Smooth muscle cell (in vitro differentiated cells): ENCODE data around the gene SUV39H2. TPM values are rescaled to one million over a fixed set of nuclear protein-coding genes. Genes with fewer than 3 reads are reported as not detected.

Experiments used
- DNase-seq: peaks from one replicate; lab custom pipeline; 2025; ENCODE audit not compliant: unreplicated experiment; lab: John Stamatoyannopoulos, UW
- H2AFZ ChIP-seq: fragments of 200-600 bp; sonication (generic); 2 replicates; pipeline ENCODE4 v1.6.0; 2016; ENCODE audit warnings: antibody characterized with exemption, low read depth, mild to moderate bottlenecking
- H3F3A ChIP-seq: fragments of 200-600 bp; sonication (generic); 2 replicates; pipeline ENCODE4 v1.6.0; 2017; ENCODE audit warnings: antibody characterized with exemption, low read depth
- H3K27ac ChIP-seq: fragments of 200-600 bp; sonication (generic); 2 replicates; pipeline ENCODE4 v1.5.1; 2016; ENCODE audit warnings: low read depth, mild to moderate bottlenecking
- H3K27me3 ChIP-seq: fragments of 200-600 bp; sonication (generic); 2 replicates; pipeline ENCODE4 v1.6.1; 2016; ENCODE audit warnings: low read depth, mild to moderate bottlenecking
- H3K36me3 ChIP-seq: fragments of 200-600 bp; sonication (generic); 2 replicates; pipeline ENCODE4 v1.5.1; 2016; ENCODE audit warnings: low read depth
- H3K4me1 ChIP-seq: fragments of 200-600 bp; sonication (generic); 2 replicates; pipeline ENCODE4 v1.5.1; 2016; ENCODE audit warnings: low read depth
- H3K4me2 ChIP-seq: fragments of 200-600 bp; sonication (generic); 2 replicates; pipeline ENCODE4 v1.6.0; 2016; ENCODE audit warnings: mild to moderate bottlenecking
- H3K4me3 ChIP-seq: fragments of 200-600 bp; sonication (generic); 2 replicates; pipeline ENCODE4 v1.5.1; 2016; ENCODE audit warnings: mild to moderate bottlenecking
- H3K79me2 ChIP-seq: fragments of 200-600 bp; sonication (generic); 2 replicates; pipeline ENCODE4 v1.6.0; 2016; ENCODE audit warnings: low read depth, mild to moderate bottlenecking
- H3K9ac ChIP-seq: fragments of 200-600 bp; sonication (generic); 2 replicates; pipeline ENCODE4 v1.6.0; 2016; ENCODE audit warnings: low read depth
- H3K9me3 ChIP-seq: fragments of 200-600 bp; sonication (generic); replicated peaks from 2 replicates; pipeline ENCODE4 v1.5.1; 2016; ENCODE audit warnings: low read depth
- H4K20me1 ChIP-seq: fragments of 200-600 bp; sonication (generic); 2 replicates; pipeline ENCODE4 v1.6.0; 2016; ENCODE audit warnings: low read depth
- WGBS: methylation state at CpG from one replicate; pipeline ENCODE4 v1.1.7; 2016; ENCODE audit warnings: low lambda C conversion rate; 5-methylcytosine and 5-hydroxymethylcytosine counted together
- polyA plus RNA-seq: library from polyadenylated mRNA; unstranded; fragments of >200 nt; fragmentation: Nextera tagmentation; extraction: Ambion mirVana; gene quantifications from 2 replicates; pipeline ENCODE4 v1.2.1, GENCODE V29; 2016
- total RNA-seq: library from RNA; depleted of rRNA; stranded (reverse); fragments of >200 nt; gene quantifications from 2 replicates; pipeline ENCODE4 v1.2.3, GENCODE V29; 2014
- TF ChIP-seq, protein P1 (sequence below): fragments of 200-600 bp; sonication (generic); IDR thresholded peaks from 2 replicates; pipeline ENCODE4 v1.5.1; 2017; ENCODE audit warnings: borderline replicate concordance, mild to moderate bottlenecking, antibody characterized with exemption; ENCODE audit not compliant: insufficient read depth, poor library complexity, severe bottlenecking

SUV39H2 gene, protein sequence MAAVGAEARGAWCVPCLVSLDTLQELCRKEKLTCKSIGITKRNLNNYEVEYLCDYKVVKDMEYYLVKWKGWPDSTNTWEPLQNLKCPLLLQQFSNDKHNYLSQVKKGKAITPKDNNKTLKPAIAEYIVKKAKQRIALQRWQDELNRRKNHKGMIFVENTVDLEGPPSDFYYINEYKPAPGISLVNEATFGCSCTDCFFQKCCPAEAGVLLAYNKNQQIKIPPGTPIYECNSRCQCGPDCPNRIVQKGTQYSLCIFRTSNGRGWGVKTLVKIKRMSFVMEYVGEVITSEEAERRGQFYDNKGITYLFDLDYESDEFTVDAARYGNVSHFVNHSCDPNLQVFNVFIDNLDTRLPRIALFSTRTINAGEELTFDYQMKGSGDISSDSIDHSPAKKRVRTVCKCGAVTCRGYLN
- 11.0 and 14.3 TPM in 2 replicates for total RNA-seq
- 5.1 and 7.2 TPM in 2 replicates for polyA plus RNA-seq

DNA sequence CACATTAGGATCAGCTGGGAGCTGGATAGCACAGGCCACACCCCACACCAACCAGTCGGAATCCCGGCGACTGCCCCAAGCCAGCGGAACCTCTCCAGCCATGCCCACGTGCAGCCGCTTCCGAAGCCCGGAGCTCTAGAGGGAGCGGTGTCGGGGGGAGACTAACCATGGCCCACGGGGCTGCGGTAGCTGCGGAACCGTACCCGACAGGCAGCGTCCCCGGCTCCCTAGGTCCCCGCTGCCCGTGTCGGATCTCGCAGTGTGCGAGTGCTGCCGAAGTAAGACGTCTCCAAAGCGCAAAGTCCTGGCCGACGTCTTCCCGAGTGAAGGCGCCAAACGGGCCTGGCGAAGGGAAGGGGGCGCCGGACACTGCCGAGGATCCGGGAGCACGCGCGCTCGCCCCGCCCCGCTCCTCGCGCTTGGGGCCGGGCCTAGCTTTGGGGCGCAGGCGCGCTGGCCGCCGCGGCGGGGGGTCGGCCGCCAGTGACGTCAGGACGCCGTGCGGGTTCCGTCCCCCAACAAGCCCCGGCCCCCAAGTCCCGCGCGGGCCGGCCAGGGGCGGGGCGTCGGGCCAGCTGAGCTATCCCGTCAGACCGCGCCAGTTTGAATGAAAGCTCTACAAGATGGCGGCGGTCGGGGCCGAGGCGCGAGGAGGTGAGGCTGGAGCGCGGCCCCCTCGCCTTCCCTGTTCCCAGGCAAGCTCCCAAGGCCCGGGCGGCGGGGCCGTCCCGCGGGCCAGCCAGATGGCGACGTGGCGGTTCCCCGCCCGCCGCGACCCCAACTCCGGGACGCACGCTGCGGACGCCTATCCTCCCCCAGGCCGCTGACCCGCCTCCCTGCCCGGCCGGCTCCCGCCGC lies at the start of gene SUV39H2:
SUV39H2 (plus strand) TSS at position 601 of the 858 bp plus-strand sequence; CDS start at position 624, 23 bp downstream.
- TF ChIP-seq, protein P1, sequence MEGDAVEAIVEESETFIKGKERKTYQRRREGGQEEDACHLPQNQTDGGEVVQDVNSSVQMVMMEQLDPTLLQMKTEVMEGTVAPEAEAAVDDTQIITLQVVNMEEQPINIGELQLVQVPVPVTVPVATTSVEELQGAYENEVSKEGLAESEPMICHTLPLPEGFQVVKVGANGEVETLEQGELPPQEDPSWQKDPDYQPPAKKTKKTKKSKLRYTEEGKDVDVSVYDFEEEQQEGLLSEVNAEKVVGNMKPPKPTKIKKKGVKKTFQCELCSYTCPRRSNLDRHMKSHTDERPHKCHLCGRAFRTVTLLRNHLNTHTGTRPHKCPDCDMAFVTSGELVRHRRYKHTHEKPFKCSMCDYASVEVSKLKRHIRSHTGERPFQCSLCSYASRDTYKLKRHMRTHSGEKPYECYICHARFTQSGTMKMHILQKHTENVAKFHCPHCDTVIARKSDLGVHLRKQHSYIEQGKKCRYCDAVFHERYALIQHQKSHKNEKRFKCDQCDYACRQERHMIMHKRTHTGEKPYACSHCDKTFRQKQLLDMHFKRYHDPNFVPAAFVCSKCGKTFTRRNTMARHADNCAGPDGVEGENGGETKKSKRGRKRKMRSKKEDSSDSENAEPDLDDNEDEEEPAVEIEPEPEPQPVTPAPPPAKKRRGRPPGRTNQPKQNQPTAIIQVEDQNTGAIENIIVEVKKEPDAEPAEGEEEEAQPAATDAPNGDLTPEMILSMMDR = no peak
- WGBS = under 1% methylated on average over 51 of the region's 102 CpGs
- peaks cover 9% of the 10 kb centered on the region for H4K20me1 ChIP-seq
- peak within 1 kb of the TSS; percentile 70 for H3K4me3 ChIP-seq
- peak; percentile 91 for DNase-seq
- no peaks in the 10 kb centered on the region for H3K9me3 ChIP-seq
- H3F3A ChIP-seq = no peaks in the 10 kb centered on the region
- H3K4me2 ChIP-seq = peak within 1 kb of the TSS; percentile 99
- peak within 1 kb of the TSS; percentile 85 for H3K27ac ChIP-seq
- peak within 1 kb of the TSS; percentile 90 for H3K9ac ChIP-seq
- peaks cover 28% of the 10 kb centered on the region for H3K4me1 ChIP-seq
- peaks cover 47% of the 10 kb centered on the region for H3K79me2 ChIP-seq
- H2AFZ ChIP-seq = peak within 1 kb of the TSS; percentile 88
- no peaks in the 10 kb centered on the region for H3K36me3 ChIP-seq
- no peaks in the 10 kb centered on the region for H3K27me3 ChIP-seq

DNA sequence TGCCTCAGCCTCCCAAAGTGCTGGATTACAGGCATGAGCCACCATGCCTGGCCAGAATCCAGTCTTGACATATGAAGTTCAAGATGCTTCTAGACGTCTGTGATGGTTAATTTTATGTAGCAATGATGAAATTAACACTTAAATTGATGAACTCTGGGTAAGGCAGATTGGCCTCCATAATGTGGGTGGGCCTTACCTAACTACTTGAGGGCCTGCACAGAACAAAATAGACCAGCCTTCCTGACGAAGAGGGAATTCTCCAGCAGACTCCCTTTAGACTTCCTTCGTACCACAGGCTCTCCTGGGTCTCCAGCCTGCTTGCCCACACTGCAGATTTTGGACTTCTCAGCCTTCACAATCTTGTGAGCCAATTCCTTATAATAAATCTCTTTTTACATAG lies 45.6 kb upstream of the SUV39H2 start:
- Histone ChIP-seq H3K36me3 (no peaks in the 10 kb centered on the region), H3K4me2 (no peak overlapping the region), H3K27me3 (no peaks in the 10 kb centered on the region), H3K9me3 (no peaks in the 10 kb centered on the region), H3K9ac (no peak overlapping the region), H3K79me2 (no peaks in the 10 kb centered on the region), H3K27ac (no peak overlapping the region), H2AFZ (no peak overlapping the region), H3K4me1 (peaks cover 7% of the 10 kb centered on the region), H4K20me1 (no peaks in the 10 kb centered on the region), H3K4me3 (no peak overlapping the region), H3F3A (peaks cover 8% of the 10 kb centered on the region)
- TF ChIP-seq, protein P1 = no peak
- no peak for DNase-seq
- WGBS = 89% methylated on average over 3 of the region's 3 CpGs

DNA sequence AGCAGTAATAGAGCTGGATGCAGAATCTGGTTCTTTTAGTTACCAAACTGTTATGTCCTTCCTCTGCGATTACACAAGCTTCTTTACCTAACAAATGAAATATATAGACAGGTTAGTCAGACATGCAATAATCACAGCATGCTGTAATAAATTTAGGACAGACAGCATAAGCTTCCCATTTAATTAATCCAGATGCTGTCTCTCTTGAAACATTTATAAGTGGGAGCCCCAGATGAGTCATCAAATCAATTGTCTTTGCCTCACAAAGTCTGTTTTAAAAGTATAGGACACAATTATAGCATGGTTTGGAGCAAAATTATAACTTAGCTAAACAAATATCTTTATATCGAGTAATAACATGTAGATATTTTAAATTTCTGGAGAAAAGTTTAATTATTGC lies 42.5 kb upstream of the SUV39H2 start:
- Histone ChIP-seq H3F3A (peaks cover 8% of the 10 kb centered on the region), H3K79me2 (peaks cover 30% of the 10 kb centered on the region), H3K27me3 (no peaks in the 10 kb centered on the region), H3K4me1 (peaks cover 13% of the 10 kb centered on the region), H3K4me3 (no peak overlapping the region), H3K27ac (no peak overlapping the region), H2AFZ (no peak overlapping the region), H3K9ac (no peak overlapping the region), H4K20me1 (no peaks in the 10 kb centered on the region), H3K36me3 (peaks cover 5% of the 10 kb centered on the region), H3K4me2 (no peak overlapping the region), H3K9me3 (no peaks in the 10 kb centered on the region)
- 98% methylated on average over 2 of the region's 2 CpGs for WGBS
- TF ChIP-seq, protein P1 = no peak
- DNase-seq = no peak
